H1 (cell line): ENCODE results near the gene FXN.

ENCODE experiments used
- BACH1 ChIP-seq: IDR thresholded peaks from 2 replicates; pipeline ENCODE4 v1.6.1; 2012; ENCODE audit warnings: low read length, improper control_type of control experiment
- CHD2 ChIP-seq: IDR thresholded peaks from 2 replicates; pipeline ENCODE4 v1.6.1; 2012; ENCODE audit warnings: low read length, improper control_type of control experiment
- CTCF ChIP-seq, 3 experiments: IDR thresholded peaks; 1 replicate in 2 of 3; 2 replicates in 1 of 3; pipeline versions ENCODE4 v1.5.1 to v1.6.1; 2011; ENCODE audit warnings: low read length in 3 of 3, mild to moderate bottlenecking in 3 of 3, inconsistent platforms in 2 of 3, low read depth in 1 of 3, moderate library complexity in 1 of 3; ENCODE audit not compliant: insufficient read depth in 1 of 3; ENCODE audit errors: control extremely low read depth in 1 of 3
- EGR1 ChIP-seq: IDR thresholded peaks from 2 replicates; pipeline ENCODE4 v1.6.1; 2011; ENCODE audit warnings: low read depth, low read length, borderline replicate concordance
- RBBP5 ChIP-seq: IDR thresholded peaks from 2 replicates; pipeline ENCODE4 v1.7.1; 2012; ENCODE audit warnings: low read depth, mild to moderate bottlenecking, inconsistent platforms, low read length, moderate library complexity, borderline replicate concordance

- no peak for TF ChIP-seq BACH1
- TF ChIP-seq EGR1: no peak
- TF ChIP-seq CHD2: no peak
- TF ChIP-seq RBBP5: no peak
- TF ChIP-seq CTCF (IDR thresholded peaks at IDR 0.05; ENCODE audit: control extremely low read depth in 1 of 3, insufficient read depth in 1 of 3, low read depth in 1 of 3, low read length in 3 of 3): peak in 2 of 3 experiments; percentile 55 to 60; a peak in 2 of 4 replicates
These were observed 31.4 kb downstream of the FXN start for GRCh38 chr9:69066955-69067354.
